GM23338 (cell line): ENCODE data around the gene ANKRD66. TPM values are rescaled to one million over a fixed set of nuclear protein-coding genes. Genes with fewer than 3 reads are reported as not detected.

Experiments used
- ATAC-seq: fragments of 200-7000 bp; cut with Tn5 transposase; 3 replicates; pipeline ENCODE4 v1.9.1; 2020
- DNase-seq: peaks from one replicate; pipeline ENCODE4 v3.0.0-alpha.2; 2015; ENCODE audit warnings: low spot score
- H2AFZ ChIP-seq: fragments of 200-600 bp; sonication (generic); 2 replicates; pipeline ENCODE4 v1.8.0; 2016; ENCODE audit warnings: antibody characterized with exemption, mild to moderate bottlenecking, moderate library complexity
- H3F3A ChIP-seq: fragments of 200-600 bp; sonication (generic); replicated peaks from 2 replicates; pipeline ENCODE4 v1.8.0; 2017; ENCODE audit warnings: antibody characterized with exemption, mixed run types, low read depth
- H3K27ac ChIP-seq: fragments of 200-600 bp; sonication (generic); 2 replicates; pipeline ENCODE4 v1.6.1; 2016; ENCODE audit warnings: low read depth
- H3K27me3 ChIP-seq: fragments of 200-600 bp; sonication (generic); 2 replicates; pipeline ENCODE4 v1.8.0; 2016; ENCODE audit warnings: mild to moderate bottlenecking, mixed run types, moderate library complexity; ENCODE audit not compliant: insufficient read depth
- H3K36me3 ChIP-seq: fragments of 200-600 bp; sonication (generic); 2 replicates; pipeline ENCODE4 v1.8.0; 2016; ENCODE audit warnings: mild to moderate bottlenecking; ENCODE audit not compliant: insufficient read depth
- H3K4me1 ChIP-seq: fragments of 200-600 bp; sonication (generic); 2 replicates; pipeline ENCODE4 v1.8.0; 2016; ENCODE audit warnings: mild to moderate bottlenecking, moderate library complexity; ENCODE audit not compliant: insufficient read depth
- H3K4me2 ChIP-seq: fragments of 200-600 bp; sonication (generic); 2 replicates; pipeline ENCODE4 v1.7.1; 2017; ENCODE audit warnings: mixed run types
- H3K4me3 ChIP-seq: fragments of 200-600 bp; sonication (generic); 2 replicates; pipeline ENCODE4 v1.6.1; 2016; ENCODE audit warnings: mixed run types
- H3K79me2 ChIP-seq: fragments of 200-600 bp; sonication (generic); replicated peaks from 2 replicates; pipeline ENCODE4 v1.8.0; 2017; ENCODE audit warnings: mild to moderate bottlenecking; ENCODE audit not compliant: insufficient read depth
- H3K9me2 ChIP-seq: fragments of 200-600 bp; sonication (generic); 2 replicates; pipeline ENCODE4 v1.8.0; 2017; ENCODE audit not compliant: insufficient read depth
- H4K20me1 ChIP-seq: fragments of 200-600 bp; sonication (generic); replicated peaks from 2 replicates; pipeline ENCODE4 v1.8.0; 2017; ENCODE audit warnings: mild to moderate bottlenecking; ENCODE audit not compliant: insufficient read depth
- H3K27ac Mint-ChIP-seq: 2 replicates; pipeline ENCODE4 v1.8.0; 2020; ENCODE audit warnings: inconsistent platforms, mild to moderate bottlenecking, moderate library complexity, mixed read lengths
- H3K27me3 Mint-ChIP-seq: 3 replicates; pipeline ENCODE4 v1.8.0; 2022; ENCODE audit warnings: low read depth, mild to moderate bottlenecking, moderate library complexity, mixed read lengths, inconsistent platforms; ENCODE audit not compliant: insufficient read depth, poor library complexity
- H3K36me3 Mint-ChIP-seq: 3 replicates; pipeline ENCODE4 v1.8.0; 2021; ENCODE audit warnings: low read depth, mild to moderate bottlenecking, inconsistent platforms, moderate library complexity, mixed read lengths
- H3K4me1 Mint-ChIP-seq: 3 replicates; pipeline ENCODE4 v1.8.0; 2020; ENCODE audit warnings: mild to moderate bottlenecking, inconsistent platforms, mixed read lengths
- H3K4me3 Mint-ChIP-seq: 3 replicates; pipeline ENCODE4 v1.8.0; 2021; ENCODE audit warnings: moderate library complexity, mild to moderate bottlenecking, inconsistent platforms, mixed read lengths
- H3K9me3 Mint-ChIP-seq: 3 replicates; pipeline ENCODE4 v1.8.0; 2020; ENCODE audit warnings: moderate library complexity, mild to moderate bottlenecking, inconsistent platforms, mixed read lengths
- CREB1 ChIP-seq: fragments of 250-450 bp; sonication (Bioruptor Pico); IDR thresholded peaks from 2 replicates; pipeline ENCODE4 v1.5.0; 2020; ENCODE audit warnings: low read depth, mild to moderate bottlenecking, moderate library complexity
- CTCF ChIP-seq, 2 experiments: fragments of 200-600 bp in 1 of 2; sonication (generic) in 1 of 2; conservative IDR thresholded peaks; 2 replicates each; pipeline versions ENCODE4 v1.5.1 to v1.6.1; 2016 to 2017; ENCODE audit warnings: antibody characterized with exemption in 2 of 2, low read depth in 2 of 2, mild to moderate bottlenecking in 2 of 2, moderate library complexity in 1 of 2
- ETS1 ChIP-seq: IDR thresholded peaks from 2 replicates; pipeline ENCODE4 v1.6.1; 2016; ENCODE audit warnings: antibody characterized with exemption
- EZH2 ChIP-seq: fragments of 200-600 bp; sonication (generic); IDR thresholded peaks from one replicate; pipeline ENCODE4 v1.8.0; 2017; ENCODE audit warnings: antibody characterized with exemption, mild to moderate bottlenecking, low read depth; ENCODE audit not compliant: unreplicated experiment
- EZH2phosphoT487 ChIP-seq: fragments of 200-600 bp; sonication (generic); IDR thresholded peaks from one replicate; pipeline ENCODE4 v1.8.1; 2018; ENCODE audit warnings: antibody characterized with exemption; ENCODE audit not compliant: unreplicated experiment
- JUNB ChIP-seq: IDR thresholded peaks from one replicate; pipeline ENCODE4 v1.6.1; 2016; ENCODE audit warnings: antibody characterized with exemption; ENCODE audit not compliant: unreplicated experiment
- NANOG ChIP-seq: IDR thresholded peaks from 2 replicates; pipeline ENCODE4 v1.6.1; 2016; ENCODE audit warnings: antibody characterized with exemption, borderline replicate concordance
- POLR2AphosphoS5 ChIP-seq: IDR thresholded peaks from 2 replicates; pipeline ENCODE4 v1.6.1; 2016; ENCODE audit warnings: antibody characterized with exemption, low read depth
- REST ChIP-seq: IDR thresholded peaks from one replicate; pipeline ENCODE4 v1.6.1; 2018; ENCODE audit warnings: antibody characterized with exemption; ENCODE audit not compliant: unreplicated experiment
- STAT1 ChIP-seq: IDR thresholded peaks from one replicate; pipeline ENCODE4 v1.6.1; 2016; ENCODE audit warnings: antibody characterized with exemption; ENCODE audit not compliant: unreplicated experiment
- ZNF114 ChIP-seq: fragments of 250-450 bp; sonication (Bioruptor Pico); IDR thresholded peaks from 2 replicates; pipeline ENCODE4 v1.5.0; 2020; ENCODE audit warnings: mild to moderate bottlenecking, moderate library complexity
- ZNF331 ChIP-seq: fragments of 250-450 bp; sonication (Bioruptor Pico); IDR thresholded peaks from 2 replicates; pipeline ENCODE4 v1.5.0; 2020; ENCODE audit warnings: low read depth, mild to moderate bottlenecking, moderate library complexity
- ZNF462 ChIP-seq: fragments of 250-450 bp; sonication (Bioruptor Pico); IDR thresholded peaks from 2 replicates; pipeline ENCODE4 v1.5.0; 2020; ENCODE audit warnings: mild to moderate bottlenecking, moderate library complexity
- polyA plus RNA-seq: library from polyadenylated mRNA; unstranded; fragments of >200 nt; fragmentation: Nextera tagmentation; extraction: Ambion mirVana; gene quantifications from 2 replicates; pipeline ENCODE4 v1.2.1, GENCODE V29; 2016
- total RNA-seq: library from RNA; depleted of rRNA; stranded (reverse); fragments of >200 nt; shearing (Covaris generic); gene quantifications from 2 replicates; pipeline ENCODE4 v1.2.3, GENCODE V29; 2014

Gene ANKRD66
- total and polyA plus RNA-seq, 2 experiments from 2014 or later, result not detected

- H3K27me3 Mint-ChIP-seq, result peaks cover 2% of the 10 kb centered on the region
- no peak overlapping the region for H3K27ac ChIP-seq
- H3K4me3 Mint-ChIP-seq, result no peak overlapping the region
- H3K36me3 ChIP-seq, result no peaks in the 10 kb centered on the region
- no peaks in the 10 kb centered on the region for H3K79me2 ChIP-seq
- H3K27ac Mint-ChIP-seq, result no peak overlapping the region
- H3K27me3 ChIP-seq, result no peaks in the 10 kb centered on the region
- H3K4me1 ChIP-seq, result peaks cover 6% of the 10 kb centered on the region; the same call in 1 of the 2 replicates
- DNase-seq, result no peak
- no peak overlapping the region for H2AFZ ChIP-seq
- no peaks in the 10 kb centered on the region; the same call in 2 of the 3 replicates for H3K9me3 Mint-ChIP-seq
- TF ChIP-seq ETS1, result no peak
- no peak for TF ChIP-seq ZNF462 (CRISPR knock-in tag)
- no peak for TF ChIP-seq EZH2
- TF ChIP-seq CREB1 (CRISPR knock-in tag), result no peak
- TF ChIP-seq ZNF331 (CRISPR knock-in tag), result no peak
- no peak for TF ChIP-seq STAT1
- TF ChIP-seq JUNB, result no peak
- no peak for TF ChIP-seq CTCF (conservative IDR thresholded peaks at IDR 0.05; ENCODE audit: low read depth in 2 of 2)
- no peak for TF ChIP-seq REST
- no peak for TF ChIP-seq ZNF114 (CRISPR knock-in tag)
- TF ChIP-seq NANOG, result no peak
- TF ChIP-seq EZH2phosphoT487, result no peak
- no peak for TF ChIP-seq POLR2AphosphoS5
- H3K4me1 Mint-ChIP-seq, result 0 out of 3 replicates have a peak, but pooled peaks cover 2% of the 10 kb centered on the region
- ATAC-seq, result peak; percentile 48
- no peaks in the 10 kb centered on the region for H4K20me1 ChIP-seq
- H3K9me2 ChIP-seq, result no peaks in the 10 kb centered on the region
- no peaks in the 10 kb centered on the region for H3K36me3 Mint-ChIP-seq
- no peak overlapping the region for H3K4me3 ChIP-seq
- no peak overlapping the region for H3K4me2 ChIP-seq
- no peaks in the 10 kb centered on the region for H3F3A ChIP-seq
Observed at GRCh38 chr6:46757214-46757596, 10.5 kb downstream of the ANKRD66 start.
